Testis (tissue), 2 donors: ENCODE measurements around the gene HOXA10.

Experiments
- CTCF ChIP-seq, 3 experiments: fragments of 450-650 bp in 2 of 3; fragments of 200-600 bp in 1 of 3; sonication (generic) in 1 of 3; IDR thresholded peaks; one replicate each; pipeline ENCODE4 v1.5.1; 2016 to 2019; ENCODE audit warnings: antibody characterized with exemption in 3 of 3, mild to moderate bottlenecking in 2 of 3, moderate library complexity in 1 of 3
- POLR2A ChIP-seq: fragments of 450-650 bp; IDR thresholded peaks from one replicate; pipeline ENCODE4 v1.6.1; 2017; ENCODE audit warnings: antibody characterized with exemption, mild to moderate bottlenecking, moderate library complexity

- no peak for TF ChIP-seq CTCF (IDR thresholded peaks at IDR 0.05)
- TF ChIP-seq POLR2A = no peak
Observed at GRCh38 chr7:27173956-27174873, at the start of gene HOXA10.
